Measurements from ENCODE around the gene MPPED1. TPM values are rescaled to one million over a fixed set of nuclear protein-coding genes. Genes with fewer than 3 reads are reported as not detected.

Gene MPPED1
- total RNA-seq, 1 experiment from 2014 or later: 0.28 TPM

GRCh38 chr22:43387815-43388214 lies 24.0 kb upstream of the MPPED1 start:
- DNase-seq: no peak
- H2BK15ac ChIP-seq (ENCODE audit: low read depth, low read length): no peak overlapping the region
- no peak overlapping the region for H3K9ac ChIP-seq (ENCODE audit: extremely low read depth, insufficient read length, low read length)
- no peak overlapping the region for H3K18ac ChIP-seq (ENCODE audit: insufficient read length, low read depth, low read length)
- no peaks in the 10 kb centered on the region for H3K4me1 ChIP-seq (ENCODE audit: insufficient read depth, low read length)
- Mint-ChIP-seq H3K4me1 (peaks cover 10 to 26% of the 10 kb centered on the region in 2 experiments), H3K9me3 (no peaks in the 10 kb centered on the region; a peak in 2 of 5 replicates), H3K27ac (no peak overlapping the region), H3K4me3 (no peak overlapping the region), H3K27me3 (ENCODE audit: low read depth) (peaks cover 43% of the 10 kb centered on the region), H3K36me3 (ENCODE audit: insufficient read depth in 1 of 3, low read depth in 3 of 3) (no peaks in the 10 kb centered on the region)
- no peak overlapping the region for H4K5ac ChIP-seq (ENCODE audit: insufficient read length, low read depth, low read length)
- no peak overlapping the region for H4K91ac ChIP-seq (ENCODE audit: insufficient read length, low read depth, low read length)
- H4K8ac ChIP-seq (replicated peaks; ENCODE audit: insufficient read length, low read depth, low read length): no peak overlapping the region
- no peak overlapping the region for H3K27ac ChIP-seq (ENCODE audit: insufficient read length, low read depth, low read length)
- H2BK5ac ChIP-seq (ENCODE audit: insufficient read length, low read length): no peak overlapping the region
- no peak for TF ChIP-seq CTCF (conservative IDR thresholded peaks at IDR 0.05)
- H3K9me3 ChIP-seq (ENCODE audit: control insufficient read depth, low read depth, low read length): no peaks in the 10 kb centered on the region
- H4K20me1 ChIP-seq (ENCODE audit: control insufficient read depth, insufficient read depth, insufficient read length): no peaks in the 10 kb centered on the region
- H3K23ac ChIP-seq (ENCODE audit: insufficient read length, low read depth, low read length): no peak overlapping the region
- no peaks in the 10 kb centered on the region for H3K27me3 ChIP-seq (ENCODE audit: insufficient read depth, low read length)
- no peak overlapping the region for H3K4me2 ChIP-seq (ENCODE audit: insufficient read depth, insufficient read length, low read length)
- H3K14ac ChIP-seq (ENCODE audit: insufficient read depth, low read length): no peak overlapping the region
- no peak overlapping the region for H3T11ph ChIP-seq (ENCODE audit: low read length)
- H2BK20ac ChIP-seq (ENCODE audit: low read depth, low read length, poor library complexity, severe bottlenecking): no peak overlapping the region
- H3K4ac ChIP-seq (ENCODE audit: low read depth, low read length): no peak overlapping the region
- H3K56ac ChIP-seq (ENCODE audit: insufficient read length, low read depth, low read length): no peak overlapping the region
- peaks cover 4% of the 10 kb centered on the region for H3K23me2 ChIP-seq (ENCODE audit: insufficient read length, low read depth, low read length, poor library complexity, severe bottlenecking)
- no peaks in the 10 kb centered on the region for H3K79me1 ChIP-seq (ENCODE audit: insufficient read depth, low read depth, low read length, poor library complexity, severe bottlenecking)
- no peak overlapping the region for H2AFZ ChIP-seq (ENCODE audit: low read length)
- no peaks in the 10 kb centered on the region for H3K79me2 ChIP-seq (ENCODE audit: insufficient read depth, low read length)
- H2BK12ac ChIP-seq (ENCODE audit: insufficient read length, low read depth, low read length): no peak overlapping the region
- no CpG with 5 or more reads among the region's 7 CpGs for WGBS (ENCODE audit: extremely low coverage, insufficient read length, low lambda C conversion rate)
- no peak overlapping the region for H2AK5ac ChIP-seq (ENCODE audit: insufficient read length, low read length)
- no peak overlapping the region for H2BK120ac ChIP-seq (ENCODE audit: low read depth, low read length, poor library complexity, severe bottlenecking)

All from H9 (cell line).